HS-5 (cell line): ENCODE data around the gene ANP32E.

Experiments
- DNase-seq: peaks from one replicate; pipeline ENCODE4 v3.0.0-alpha.2; 2012; ENCODE audit warnings: low read depth

ANP32E gene

GRCh38 chr1:150235852-150236613, at the start of gene ANP32E:
TSS of gene ANP32E (minus strand) at chr1:150236112. CDS start at chr1:150235786, 326 bp downstream.
- DNase-seq: peak; percentile 99

- no peak for DNase-seq
Observed at GRCh38 chr1:150283260-150283659, 47.3 kb upstream of the ANP32E start.

GRCh38 chr1:150282558-150282958, 46.6 kb upstream of the ANP32E start:
- DNase-seq: no peak

- DNase-seq: peak; percentile 97
Observed at GRCh38 chr1:150281758-150282557, 46.0 kb upstream of the ANP32E start, which contains the start of gene CIART. TSS of gene CIART (plus strand) at chr1:150282554. CDS start at chr1:150283268, 714 bp downstream.

GRCh38 chr1:150281221-150281757, 45.4 kb upstream of the ANP32E start:
- DNase-seq: peak; percentile 40

GRCh38 chr1:150280138-150280707, 44.3 kb upstream of the ANP32E start:
- no peak for DNase-seq

- DNase-seq: no peak
Observed at GRCh38 chr1:150273311-150273710, 37.4 kb upstream of the ANP32E start.

- no peak for DNase-seq
Observed at GRCh38 chr1:150271291-150271959, 35.5 kb upstream of the ANP32E start.

GRCh38 chr1:150269451-150269850, 33.5 kb upstream of the ANP32E start:
- no peak for DNase-seq

GRCh38 chr1:150268705-150269403, 32.9 kb upstream of the ANP32E start, which contains the start of gene APH1A:
TSS of gene APH1A (minus strand) at chr1:150269016. CDS start at chr1:150268810, 206 bp downstream.
- peak; percentile 78 for DNase-seq

- no peak for DNase-seq
Observed at GRCh38 chr1:150268340-150268704, 32.4 kb upstream of the ANP32E start.

- no peak for DNase-seq
Observed at GRCh38 chr1:150267896-150268295, 32.0 kb upstream of the ANP32E start.

GRCh38 chr1:150263549-150263948, 27.6 kb upstream of the ANP32E start:
- no peak for DNase-seq

GRCh38 chr1:150262388-150263320, 26.7 kb upstream of the ANP32E start:
- DNase-seq: no peak

- DNase-seq: no peak
Observed at GRCh38 chr1:150261367-150261766, 25.5 kb upstream of the ANP32E start.

GRCh38 chr1:150259758-150260669, 24.1 kb upstream of the ANP32E start:
- no peak for DNase-seq

- no peak for DNase-seq
Observed at GRCh38 chr1:150259217-150259616, 23.3 kb upstream of the ANP32E start.

GRCh38 chr1:150257624-150258585, 22.0 kb upstream of the ANP32E start, which contains the start of gene CA14:
TSS of gene CA14 (plus strand) at chr1:150257774. CDS start at chr1:150258129, 355 bp downstream.
- DNase-seq: no peak
